HepG2 (cell line): Measurements from ENCODE around the gene MAP4K3. TPM values are rescaled to one million over a fixed set of nuclear protein-coding genes. Genes with fewer than 3 reads are reported as not detected.
A peak's percentile ranks its signal among the peaks of the same experiment; 100 is the strongest.

Source experiments
- ATAC-seq: fragments of 200-7000 bp; cut with Tn5 transposase; 3 replicates; pipeline ENCODE4 v1.9.1; 2020; ENCODE audit warnings: mild to moderate bottlenecking, moderate library complexity
- BruUV-seq: library from RNA; stranded (reverse); fragments of 400-500 nt; replicated peaks from 2 replicates; lab custom pipeline; 2021; lab: Mats Ljungman, UMichigan
- CTCF ChIA-PET: fragments of 300-600 bp; formaldehyde crosslinking; extraction: SDS; loops from one replicate; lab custom pipeline; 2021; ENCODE audit warnings: low total read pairs, inconsistent platforms, low intra/inter-chr PET ratio; lab: Yijun Ruan, JAX
- POLR2A ChIA-PET: fragments of 350-600 bp; sonication (Branson Sonifier 250); formaldehyde crosslinking; loops from one replicate; lab custom pipeline; 2020; ENCODE audit warnings: antibody characterized with exemption, inconsistent platforms; lab: Yijun Ruan, JAX
- DNase-seq: peaks from one replicate; pipeline ENCODE4 v3.0.0-alpha.2; 2015; ENCODE audit warnings: low spot score
- FAIRE-seq: peaks from 3 replicates; lab custom pipeline; 2011; peaks lifted over from hg19 to GRCh38; lab: Jason Lieb, UNC
- H2AFZ ChIP-seq: one replicate; pipeline ENCODE4 v1.6.1; 2011; ENCODE audit warnings: low read length, inconsistent platforms
- H3K27ac ChIP-seq: fragments of 300-600 bp; 3 replicates; pipeline ENCODE4 v1.8.0; 2011; ENCODE audit warnings: mixed run types, mild to moderate bottlenecking, mixed read lengths, low read length, inconsistent platforms; ENCODE audit not compliant: insufficient read depth; ENCODE audit errors: extremely low read length
- H3K27me3 ChIP-seq, 2 experiments: fragments of 200-600 bp in 1 of 2; 2 replicates in 1 of 2; 3 replicates in 1 of 2; pipeline versions ENCODE4 v1.6.0 to v1.8.0; 2011; ENCODE audit warnings: low read length in 2 of 2, mild to moderate bottlenecking in 2 of 2, moderate library complexity in 2 of 2, inconsistent platforms in 1 of 2; ENCODE audit not compliant: insufficient read depth in 2 of 2, control insufficient read depth in 1 of 2
- H3K36me3 ChIP-seq, 2 experiments: fragments of 200-600 bp in 1 of 2; replicated peaks in 1 of 2; 2 replicates in 1 of 2; 3 replicates in 1 of 2; pipeline versions ENCODE4 v1.5.1 to v1.8.0; 2011; ENCODE audit warnings: low read length in 2 of 2, inconsistent platforms in 1 of 2; ENCODE audit not compliant: insufficient read depth in 2 of 2, control insufficient read depth in 1 of 2
- H3K4me1 ChIP-seq: 2 replicates; pipeline ENCODE4 v1.5.1; 2012; ENCODE audit warnings: low read length, inconsistent platforms; ENCODE audit not compliant: insufficient read depth
- H3K4me2 ChIP-seq: 2 replicates; pipeline ENCODE4 v1.6.0; 2011; ENCODE audit warnings: low read depth, low read length, inconsistent platforms
- H3K4me3 ChIP-seq, 3 experiments: fragments of 200-600 bp in 1 of 3; sonication (generic), shearing (Covaris generic) in 1 of 3; replicated peaks in 1 of 3; 2 replicates each; pipeline ENCODE4 v1.5.1; 2011 to 2016; ENCODE audit warnings: low read length in 3 of 3, inconsistent platforms in 2 of 3, low read depth in 2 of 3, mild to moderate bottlenecking in 2 of 3, control low read depth in 1 of 3, mixed read lengths in 1 of 3; ENCODE audit not compliant: insufficient read depth in 1 of 3
- H3K79me2 ChIP-seq: one replicate; pipeline ENCODE4 v1.6.1; 2011; ENCODE audit warnings: low read length, inconsistent platforms; ENCODE audit not compliant: insufficient read depth
- H3K9ac ChIP-seq: 2 replicates; pipeline ENCODE4 v1.6.0; 2011; ENCODE audit warnings: mild to moderate bottlenecking, low read depth, low read length, inconsistent platforms; ENCODE audit not compliant: insufficient read depth
- H3K9me3 ChIP-seq: 2 replicates; pipeline ENCODE4 v1.5.1; 2012; ENCODE audit warnings: mild to moderate bottlenecking, low read length
- H4K20me1 ChIP-seq: 2 replicates; pipeline ENCODE4 v1.6.0; 2011; ENCODE audit warnings: inconsistent platforms, mild to moderate bottlenecking, low read length, moderate library complexity; ENCODE audit not compliant: insufficient read depth
- IKZF4 ChIP-seq: sonication (generic); formaldehyde crosslinking; IDR thresholded peaks from 2 replicates; pipeline ENCODE4 v1.5.1; 2020; ENCODE audit warnings: borderline replicate concordance, mild to moderate bottlenecking, low read depth, missing genetic modification reagents; ENCODE audit errors: not compliant biosample characterization
- MTA3 ChIP-seq: sonication (generic); formaldehyde crosslinking; IDR thresholded peaks from 2 replicates; pipeline ENCODE4 v1.4.0; 2020; ENCODE audit warnings: missing genetic modification reagents
- RFX5 ChIP-seq: IDR thresholded peaks from 2 replicates; pipeline ENCODE4 v1.6.1; 2011; ENCODE audit warnings: low read depth, low read length, improper control_type of control experiment
- ZNF607 ChIP-seq: sonication (generic); formaldehyde crosslinking; IDR thresholded peaks from 2 replicates; pipeline ENCODE4 v1.5.1; 2020; ENCODE audit warnings: missing genetic modification reagents, mild to moderate bottlenecking, borderline replicate concordance
- WGBS: methylation state at CpG from one replicate; pipeline ENCODE4 v1.1.6; 2017; ENCODE audit warnings: low lambda C conversion rate; 5-methylcytosine and 5-hydroxymethylcytosine counted together
- in situ Hi-C: cut with HindIII; loops from 2 replicates; pipeline ENCODE4 v1.10.0; 2017; ENCODE audit warnings: low pct_unique_long_range_greater_than_20kb; ENCODE audit not compliant: extremely low pct_ligation_motif_present
- intact Hi-C: fragments of 100-400 bp; cut with micrococcal nuclease; formaldehyde crosslinking; loops from one replicate; pipeline ENCODE4 v1.10.0; 2022; ENCODE audit not compliant: unreplicated experiment
- polyA plus RNA-seq, 8 experiments: library from polyadenylated mRNA; depleted of rRNA in 3 of 8; stranded (reverse) in 7 of 8; unstranded in 1 of 8; fragments of >200 nt; fragmentation: Illumina TruSeq in 4 of 8; extraction: Trizol in 4 of 8; gene quantifications; 2 replicates each; pipeline versions ENCODE4 v1.2.1 to v1.2.3, GENCODE V29; 2011 to 2016; ENCODE audit warnings: low read depth in 4 of 8, missing spikeins in 1 of 8, mixed read lengths in 1 of 8; ENCODE audit not compliant: insufficient read depth in 1 of 8
- total RNA-seq, 5 experiments: library from RNA; depleted of rRNA; stranded (reverse); fragments of >200 nt; fragmentation: Illumina TruSeq; extraction: Trizol; gene quantifications; 2 replicates each; pipeline ENCODE4 v1.2.3, GENCODE V29; 2016; ENCODE audit warnings: low read depth in 1 of 5
- TF ChIP-seq, protein P1 (sequence below): fragments of 450-650 bp; IDR thresholded peaks from 2 replicates; pipeline ENCODE4 v1.6.1; 2017; ENCODE audit warnings: mild to moderate bottlenecking
- TF ChIP-seq, protein P2 (sequence below): sonication (generic); formaldehyde crosslinking; IDR thresholded peaks from 2 replicates; pipeline ENCODE4 v1.5.1; 2020; ENCODE audit warnings: mild to moderate bottlenecking, missing genetic modification reagents, moderate library complexity
- TF ChIP-seq, protein P3 (sequence below): sonication (generic); formaldehyde crosslinking; IDR thresholded peaks from 2 replicates; pipeline ENCODE4 v1.9.0; 2022; ENCODE audit warnings: low read depth, missing genetic modification reagents

MAP4K3 gene
- total and polyA plus RNA-seq, 2 of the 13 experiments (the other 11 are each of a cell fraction or from before 2014, with no cell fraction given): 45.9 to 53.2 TPM

DNA sequence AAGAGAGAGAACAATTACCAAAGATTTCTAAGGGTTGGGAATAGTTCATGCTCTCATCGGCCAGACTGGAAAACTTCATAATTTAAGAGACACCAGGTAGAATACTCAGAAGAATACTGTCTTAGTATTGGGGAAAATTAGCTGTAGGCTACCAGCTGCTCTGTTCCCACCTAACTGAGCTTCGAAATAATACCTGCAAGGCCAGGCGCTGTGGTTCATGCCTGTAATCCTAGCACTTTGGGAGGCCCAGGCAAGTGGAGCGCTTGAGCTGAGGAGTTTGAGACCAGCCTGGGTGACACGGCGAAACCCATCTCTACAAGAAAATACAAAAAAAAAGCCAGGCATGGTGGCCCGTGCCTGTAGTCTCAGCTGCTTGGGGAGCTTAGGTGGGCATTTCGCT, 35.8 kb downstream of the MAP4K3 start:
- Histone ChIP-seq H3K9me3 (no peaks in the 10 kb centered on the region), H3K27me3 (no peaks in the 10 kb centered on the region), H4K20me1 (peaks cover 84% of the 10 kb centered on the region), H3K9ac (no peak overlapping the region), H3K36me3 (peaks cover 2 to 9% of the 10 kb centered on the region in 2 experiments; a peak in 4 of 5 replicates), H3K4me1 (peaks cover 77% of the 10 kb centered on the region), H3K4me2 (no peak overlapping the region), H3K79me2 (peaks cover 99% of the 10 kb centered on the region), H2AFZ (no peak overlapping the region), H3K27ac (no peak overlapping the region), H3K4me3 (no peak overlapping the region)
- ATAC-seq: no peak
- no peak for DNase-seq
- intact Hi-C loops (no loop called here), in situ Hi-C loops (no loop called here)
- no peak for FAIRE-seq
- ChIA-PET CTCF (no interaction called here), POLR2A (no interaction called here)
- no TSS peak for BruUV-seq
- TF ChIP-seq, protein P1, sequence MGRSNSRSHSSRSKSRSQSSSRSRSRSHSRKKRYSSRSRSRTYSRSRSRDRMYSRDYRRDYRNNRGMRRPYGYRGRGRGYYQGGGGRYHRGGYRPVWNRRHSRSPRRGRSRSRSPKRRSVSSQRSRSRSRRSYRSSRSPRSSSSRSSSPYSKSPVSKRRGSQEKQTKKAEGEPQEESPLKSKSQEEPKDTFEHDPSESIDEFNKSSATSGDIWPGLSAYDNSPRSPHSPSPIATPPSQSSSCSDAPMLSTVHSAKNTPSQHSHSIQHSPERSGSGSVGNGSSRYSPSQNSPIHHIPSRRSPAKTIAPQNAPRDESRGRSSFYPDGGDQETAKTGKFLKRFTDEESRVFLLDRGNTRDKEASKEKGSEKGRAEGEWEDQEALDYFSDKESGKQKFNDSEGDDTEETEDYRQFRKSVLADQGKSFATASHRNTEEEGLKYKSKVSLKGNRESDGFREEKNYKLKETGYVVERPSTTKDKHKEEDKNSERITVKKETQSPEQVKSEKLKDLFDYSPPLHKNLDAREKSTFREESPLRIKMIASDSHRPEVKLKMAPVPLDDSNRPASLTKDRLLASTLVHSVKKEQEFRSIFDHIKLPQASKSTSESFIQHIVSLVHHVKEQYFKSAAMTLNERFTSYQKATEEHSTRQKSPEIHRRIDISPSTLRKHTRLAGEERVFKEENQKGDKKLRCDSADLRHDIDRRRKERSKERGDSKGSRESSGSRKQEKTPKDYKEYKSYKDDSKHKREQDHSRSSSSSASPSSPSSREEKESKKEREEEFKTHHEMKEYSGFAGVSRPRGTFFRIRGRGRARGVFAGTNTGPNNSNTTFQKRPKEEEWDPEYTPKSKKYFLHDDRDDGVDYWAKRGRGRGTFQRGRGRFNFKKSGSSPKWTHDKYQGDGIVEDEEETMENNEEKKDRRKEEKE: no peak
- TF ChIP-seq, protein P2, sequence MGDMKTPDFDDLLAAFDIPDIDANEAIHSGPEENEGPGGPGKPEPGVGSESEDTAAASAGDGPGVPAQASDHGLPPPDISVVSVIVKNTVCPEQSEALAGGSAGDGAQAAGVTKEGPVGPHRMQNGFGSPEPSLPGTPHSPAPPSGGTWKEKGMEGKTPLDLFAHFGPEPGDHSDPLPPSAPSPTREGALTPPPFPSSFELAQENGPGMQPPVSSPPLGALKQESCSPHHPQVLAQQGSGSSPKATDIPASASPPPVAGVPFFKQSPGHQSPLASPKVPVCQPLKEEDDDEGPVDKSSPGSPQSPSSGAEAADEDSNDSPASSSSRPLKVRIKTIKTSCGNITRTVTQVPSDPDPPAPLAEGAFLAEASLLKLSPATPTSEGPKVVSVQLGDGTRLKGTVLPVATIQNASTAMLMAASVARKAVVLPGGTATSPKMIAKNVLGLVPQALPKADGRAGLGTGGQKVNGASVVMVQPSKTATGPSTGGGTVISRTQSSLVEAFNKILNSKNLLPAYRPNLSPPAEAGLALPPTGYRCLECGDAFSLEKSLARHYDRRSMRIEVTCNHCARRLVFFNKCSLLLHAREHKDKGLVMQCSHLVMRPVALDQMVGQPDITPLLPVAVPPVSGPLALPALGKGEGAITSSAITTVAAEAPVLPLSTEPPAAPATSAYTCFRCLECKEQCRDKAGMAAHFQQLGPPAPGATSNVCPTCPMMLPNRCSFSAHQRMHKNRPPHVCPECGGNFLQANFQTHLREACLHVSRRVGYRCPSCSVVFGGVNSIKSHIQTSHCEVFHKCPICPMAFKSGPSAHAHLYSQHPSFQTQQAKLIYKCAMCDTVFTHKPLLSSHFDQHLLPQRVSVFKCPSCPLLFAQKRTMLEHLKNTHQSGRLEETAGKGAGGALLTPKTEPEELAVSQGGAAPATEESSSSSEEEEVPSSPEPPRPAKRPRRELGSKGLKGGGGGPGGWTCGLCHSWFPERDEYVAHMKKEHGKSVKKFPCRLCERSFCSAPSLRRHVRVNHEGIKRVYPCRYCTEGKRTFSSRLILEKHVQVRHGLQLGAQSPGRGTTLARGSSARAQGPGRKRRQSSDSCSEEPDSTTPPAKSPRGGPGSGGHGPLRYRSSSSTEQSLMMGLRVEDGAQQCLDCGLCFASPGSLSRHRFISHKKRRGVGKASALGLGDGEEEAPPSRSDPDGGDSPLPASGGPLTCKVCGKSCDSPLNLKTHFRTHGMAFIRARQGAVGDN: peak; percentile 14; the same call in 1 of the 2 replicates
- TF ChIP-seq RFX5 (no peak), MTA3 (no peak), IKZF4 (CRISPR knock-in tag) (no peak), ZNF607 (no peak)
- TF ChIP-seq, protein P3, sequence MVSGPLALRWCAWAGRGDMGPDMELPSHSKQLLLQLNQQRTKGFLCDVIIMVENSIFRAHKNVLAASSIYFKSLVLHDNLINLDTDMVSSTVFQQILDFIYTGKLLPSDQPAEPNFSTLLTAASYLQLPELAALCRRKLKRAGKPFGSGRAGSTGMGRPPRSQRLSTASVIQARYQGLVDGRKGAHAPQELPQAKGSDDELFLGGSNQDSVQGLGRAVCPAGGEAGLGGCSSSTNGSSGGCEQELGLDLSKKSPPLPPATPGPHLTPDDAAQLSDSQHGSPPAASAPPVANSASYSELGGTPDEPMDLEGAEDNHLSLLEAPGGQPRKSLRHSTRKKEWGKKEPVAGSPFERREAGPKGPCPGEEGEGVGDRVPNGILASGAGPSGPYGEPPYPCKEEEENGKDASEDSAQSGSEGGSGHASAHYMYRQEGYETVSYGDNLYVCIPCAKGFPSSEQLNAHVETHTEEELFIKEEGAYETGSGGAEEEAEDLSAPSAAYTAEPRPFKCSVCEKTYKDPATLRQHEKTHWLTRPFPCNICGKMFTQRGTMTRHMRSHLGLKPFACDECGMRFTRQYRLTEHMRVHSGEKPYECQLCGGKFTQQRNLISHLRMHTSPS: no peak
- WGBS: 96% methylated on average over 8 of the region's 8 CpGs
